ENCODE results near the gene TRIP13. TPM values are rescaled to one million over a fixed set of nuclear protein-coding genes. Genes with fewer than 3 reads are reported as not detected.
"Not testable (repeated sequence)": the region's sequence is repeated elsewhere in the genome, so short reads cannot be mapped to it uniquely, and the experiment has no call there.

TRIP13 gene
- total and polyA plus RNA-seq, 10 of the 15 experiments (the other 5 are each of a cell fraction or from before 2014, with no cell fraction given), result 15.1 to 64.9 (median 32.2) TPM

DNA sequence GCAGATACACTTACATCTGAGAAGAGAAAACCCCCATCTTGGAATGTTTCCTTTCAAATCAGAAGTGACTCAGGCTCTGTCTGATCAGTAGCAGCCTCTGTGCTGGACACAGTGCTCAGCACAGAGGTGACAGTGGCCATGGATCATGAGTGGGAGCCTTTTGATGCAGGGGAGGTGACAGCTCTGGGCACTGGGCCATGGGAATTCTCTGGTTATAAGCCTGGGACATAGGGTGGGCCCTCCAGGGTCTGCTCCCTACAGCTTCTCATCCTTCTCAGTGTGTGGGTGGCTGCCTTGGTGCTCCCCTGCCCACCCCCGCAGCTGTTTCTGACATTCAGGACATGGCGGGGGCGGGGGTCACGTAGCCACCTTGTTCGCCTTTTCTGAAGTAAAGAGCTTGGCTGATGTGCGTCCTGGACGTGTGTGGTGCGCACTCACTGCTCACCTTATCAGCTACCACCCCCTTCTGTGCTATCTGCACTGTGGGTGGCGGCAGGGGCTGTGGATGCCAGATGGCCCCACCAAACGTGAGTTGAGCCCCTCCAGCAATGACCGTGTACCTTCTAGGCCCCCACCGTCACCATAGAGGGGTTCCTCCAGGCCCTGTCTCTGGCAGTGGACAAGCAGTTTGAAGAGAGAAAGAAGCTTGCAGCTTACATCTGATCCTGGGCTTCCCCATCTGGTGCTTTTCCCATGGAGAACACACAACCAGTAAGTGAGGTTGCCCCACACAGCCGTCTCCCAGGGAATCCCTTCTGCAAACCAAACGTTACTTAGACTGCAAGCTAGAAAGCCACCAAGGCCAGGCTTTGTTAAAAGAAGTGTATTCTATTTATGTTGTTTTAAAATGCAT, 24.0 kb downstream of the TRIP13 start (continued):
- TF ChIP-seq LARP7 (IDR thresholded peaks at IDR 0.05) (no peak), IKZF1 (conservative IDR thresholded peaks at IDR 0.05) (no peak), ZNF384 (IDR thresholded peaks at IDR 0.05; ENCODE audit: borderline replicate concordance, low read depth, low read length) (no peak)

DNA sequence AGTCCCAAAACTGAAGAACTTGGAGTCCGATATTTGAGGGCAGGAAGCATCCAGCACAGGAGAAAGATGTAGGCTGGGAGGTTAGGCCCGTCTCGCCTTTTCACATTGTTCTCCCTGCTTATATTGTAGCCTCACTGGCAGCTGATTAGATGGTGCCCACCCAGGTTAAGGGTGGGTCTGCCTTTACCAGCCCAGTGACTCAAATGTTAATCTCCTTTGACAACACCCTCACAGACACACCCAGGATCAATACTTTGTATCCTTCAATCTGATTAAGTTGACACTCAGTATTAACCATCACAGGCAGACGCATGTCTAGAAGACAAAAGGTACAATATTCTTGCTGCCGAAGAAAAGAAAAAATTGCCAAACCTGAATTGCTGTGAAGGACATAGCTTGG, 26.0 kb downstream of the TRIP13 start:
- H4K20me1 ChIP-seq (ENCODE audit: control insufficient read depth, insufficient read depth); H3K27ac ChIP-seq (ENCODE audit: control insufficient read depth, insufficient read depth); RAD21 ChIA-PET (ENCODE audit: unreplicated experiment); H3K4me3 ChIP-seq; H3K4me2 ChIP-seq (ENCODE audit: control insufficient read depth, insufficient read depth); H3K27me3 ChIP-seq (replicated peaks in 1 of 2; ENCODE audit: control insufficient read depth in 2 of 2, insufficient read depth in 2 of 2, low read length in 1 of 2); ATAC-seq; H3K9me3 ChIP-seq (replicated peaks; ENCODE audit: control insufficient read depth, insufficient read depth, low read length); H3K9ac ChIP-seq (ENCODE audit: control insufficient read depth, insufficient read depth, low read length); DNase-seq (ENCODE audit: low read depth, low spot score); FAIRE-seq; SMC1A ChIA-PET (ENCODE audit: uncharacterized antibody, unreplicated experiment); BruUV-seq (replicated peaks); POLR2A ChIA-PET; H3K79me2 ChIP-seq (ENCODE audit: control insufficient read depth, insufficient read depth, low read length); CTCF ChIA-PET; H3K4me1 ChIP-seq (ENCODE audit: control insufficient read depth, insufficient read depth, low read length); H2AFZ ChIP-seq (ENCODE audit: control insufficient read depth, low read depth, low read length); intact Hi-C loops (cut with micrococcal nuclease; ENCODE audit: unreplicated experiment): not testable (repeated sequence)
- in situ Hi-C loops (cut with MboI), result loop anchor here (10.0 kb wide), 1 partner anchor 726 kb away; no protein-coding TSS in a partner anchor
- WGBS (ENCODE audit: insufficient coverage, insufficient replicate concordance, low lambda C conversion rate, missing lambda C conversion rate), result 99% methylated on average over 5 of the region's 5 CpGs
- H3K36me3 ChIP-seq (ENCODE audit: control insufficient read depth in 2 of 2, insufficient read depth in 2 of 2, low read length in 1 of 2), result peaks cover 0 to 15% of the 10 kb centered on the region in 2 experiments; a peak in 3 of 4 replicates

Data from GM12878 (cell line).